Ovary (tissue), 9 donors: ENCODE results near the gene PPP1R1B. TPM values are rescaled to one million over a fixed set of nuclear protein-coding genes. Genes with fewer than 3 reads are reported as not detected.

Source experiments
- DNase-seq, 5 donors: peaks; one replicate each; pipeline ENCODE4 v3.0.0-alpha.2; 2019 to 2020
- H3K27ac ChIP-seq, 2 donors: fragments of 200-600 bp; one replicate each; pipeline versions ENCODE4 v1.5.1 to v1.8.0; 2019 to 2022
- H3K27me3 ChIP-seq: fragments of 200-600 bp; one replicate; pipeline ENCODE4 v1.8.0; 2022
- H3K36me3 ChIP-seq: fragments of 200-600 bp; sonication (generic); one replicate; pipeline ENCODE4 v1.5.1; 2019
- H3K4me1 ChIP-seq: one replicate; pipeline ENCODE4 v1.8.1; 2013; ENCODE audit warnings: mild to moderate bottlenecking, moderate library complexity; ENCODE audit not compliant: insufficient read depth
- H3K4me3 ChIP-seq: fragments of 200-600 bp; sonication (generic); one replicate; pipeline ENCODE4 v1.5.1; 2017
- H3K9me3 ChIP-seq, 2 donors: fragments of 200-600 bp in 1 of 2; sonication (generic) in 1 of 2; one replicate each; pipeline versions ENCODE4 v1.5.1 to v1.8.1; 2013 to 2019; ENCODE audit warnings: mild to moderate bottlenecking in 1 of 2, moderate library complexity in 1 of 2
- CTCF ChIP-seq, 3 donors: fragments of 450-650 bp in 2 of 3; fragments of 200-600 bp in 1 of 3; IDR thresholded peaks; one replicate each; pipeline versions ENCODE4 v1.5.1 to v1.8.0; 2016 to 2022; ENCODE audit warnings: antibody characterized with exemption in 3 of 3, mild to moderate bottlenecking in 1 of 3
- EP300 ChIP-seq: sonication (generic); formaldehyde crosslinking; IDR thresholded peaks from one replicate; pipeline ENCODE4 v1.6.1; 2017; ENCODE audit warnings: antibody characterized with exemption
- POLR2A ChIP-seq: fragments of 450-650 bp; IDR thresholded peaks from one replicate; pipeline ENCODE4 v1.6.1; 2017; ENCODE audit warnings: antibody characterized with exemption, mild to moderate bottlenecking, moderate library complexity
- WGBS, 3 donors: extraction: QIAGEN DNeasy Blood & Tissue Kit in 1 of 3; methylation state at CpG; one replicate each; pipeline versions ENCODE4 v1.1.5 to v1.1.7; 2013 to 2017; 5-methylcytosine and 5-hydroxymethylcytosine counted together
- intact Hi-C, 4 donors: fragments of 100-400 bp; cut with DNase I; formaldehyde crosslinking; loops; one replicate each; pipeline versions ENCODE4 v1.11.0 to v1.15.1; 2022 to 2023
- polyA plus RNA-seq, 2 donors: library from polyadenylated mRNA; stranded (reverse); fragments of 200-250 nt in 1 of 2; fragments of 350-450 nt in 1 of 2; fragmentation: Illumina TruSeq in 1 of 2; extraction: RNeasy Lipid Tissue Mini Kit (QIAGEN cat#74804) in 1 of 2; gene quantifications; one replicate each; pipeline ENCODE4 v1.2.3, GENCODE V29; 2013 to 2014
- total RNA-seq, 7 donors: library from RNA; depleted of rRNA in 2 of 7; stranded (reverse); fragments of >200 nt in 2 of 7; fragmentation: NEBNext Ultra II Directional in 3 of 7; extraction: Animal tissue kit (Norgen Biotek cat#: 25700) in 3 of 7; gene quantifications; one replicate each; pipeline versions ENCODE4 v1.1.0 to v1.2.4, GENCODE V29; 2016 to 2023
- donor health status: DM: no; HTN: no; CAD: no; lungs with moderate emphysema.
- donor health status: DM: no; HTN: no; CAD: no.
- donor health status: Bipolar disorder and iron deficiency.
- donor health status: DM: yes; HTN: yes; CAD: no.
- donor health status: DM: no; HTN: no; CAD: no.
- donor health status: DM: yes; HTN: yes; CAD: no.

Gene PPP1R1B
- total and polyA plus RNA-seq, 9 donors = 0.43 to 23.0 (median 10.1) TPM

GRCh38 chr17:39642291-39643074, 15.7 kb downstream of the PPP1R1B start:
- Histone ChIP-seq H3K27me3 (no peaks in the 10 kb centered on the region), H3K36me3 (no peaks in the 10 kb centered on the region), H3K27ac (no peak overlapping the region), H3K4me1 (peaks cover 14% of the 10 kb centered on the region), H3K4me3 (no peak overlapping the region), H3K9me3 (no peaks in the 10 kb centered on the region)
- TF ChIP-seq CTCF (IDR thresholded peaks at IDR 0.05) (no peak), POLR2A (no peak), EP300 (no peak)
- WGBS, 3 donors = 83 to 87% (median 87%) methylated on average over 9 of the region's 9 CpGs
- no peak for DNase-seq
- intact Hi-C loops = no loop called here

GRCh38 chr17:39643271-39643670, 16.5 kb downstream of the PPP1R1B start:
- intact Hi-C loops = no loop called here
- H3K4me1 ChIP-seq = peaks cover 10% of the 10 kb centered on the region
- WGBS, 3 donors = 77 to 90% (median 85%) methylated on average over 4 of the region's 4 CpGs
- H3K9me3 ChIP-seq = no peaks in the 10 kb centered on the region
- no peak for TF ChIP-seq EP300
- no peak for TF ChIP-seq CTCF (IDR thresholded peaks at IDR 0.05)
- TF ChIP-seq POLR2A = no peak
- H3K27me3 ChIP-seq = no peaks in the 10 kb centered on the region
- no peak overlapping the region for H3K27ac ChIP-seq
- DNase-seq = no peak
- no peaks in the 10 kb centered on the region for H3K36me3 ChIP-seq
- H3K4me3 ChIP-seq = no peak overlapping the region

GRCh38 chr17:39647256-39647655, 20.5 kb downstream of the PPP1R1B start:
- no peaks in the 10 kb centered on the region for H3K9me3 ChIP-seq
- no peak for DNase-seq
- no peaks in the 10 kb centered on the region for H3K4me1 ChIP-seq
- intact Hi-C loops = no loop called here
- TF ChIP-seq EP300 (no peak), POLR2A (no peak), CTCF (IDR thresholded peaks at IDR 0.05) (no peak)
- H3K27me3 ChIP-seq = no peaks in the 10 kb centered on the region
- 76 to 77% (median 76%) methylated on average over 5 of the region's 5 CpGs for WGBS, 3 donors
- no peak overlapping the region for H3K4me3 ChIP-seq
- no peaks in the 10 kb centered on the region for H3K36me3 ChIP-seq
- no peak overlapping the region for H3K27ac ChIP-seq

DNA sequence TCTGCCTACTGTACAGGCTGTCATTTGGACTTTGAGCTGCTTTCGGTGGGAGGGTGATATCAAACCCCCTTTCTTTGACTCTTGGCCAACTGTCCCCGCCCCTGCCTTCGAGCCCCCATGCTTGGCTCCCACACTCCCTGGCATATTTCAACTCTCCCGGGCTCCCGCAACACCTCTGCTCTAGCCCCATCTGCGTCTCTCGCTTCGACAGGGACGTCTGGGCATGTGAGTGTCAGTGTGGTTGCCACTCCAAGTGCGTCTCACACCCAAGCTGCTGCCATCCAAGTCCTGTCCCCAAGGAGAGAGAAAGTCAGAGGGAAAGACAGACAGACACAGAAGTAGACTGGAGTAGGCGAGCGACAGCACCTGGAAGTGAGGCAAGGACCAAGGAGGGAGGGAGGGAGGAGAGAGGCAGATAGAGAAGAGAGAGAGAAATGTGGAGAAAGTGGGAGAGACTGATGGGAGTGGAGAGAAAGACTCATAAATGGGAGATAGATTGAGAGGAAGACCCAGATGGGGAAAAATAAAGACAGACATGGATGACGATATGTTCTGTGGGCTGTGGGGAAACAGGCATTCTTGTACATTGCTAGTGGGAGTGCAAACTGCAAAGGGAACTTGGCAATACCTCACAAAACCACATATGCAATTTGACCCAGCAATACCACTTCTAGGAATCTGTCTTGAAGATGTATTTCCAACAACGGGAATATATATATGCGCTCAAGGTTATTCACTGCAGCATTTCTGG, 22.0 kb downstream of the PPP1R1B start:
- no peak overlapping the region for H3K27ac ChIP-seq
- no peak overlapping the region for H3K4me3 ChIP-seq
- TF ChIP-seq CTCF (IDR thresholded peaks at IDR 0.05) (no peak), EP300 (no peak), POLR2A (no peak)
- intact Hi-C loops = no loop called here
- H3K9me3 ChIP-seq = no peaks in the 10 kb centered on the region
- no peaks in the 10 kb centered on the region for H3K27me3 ChIP-seq
- H3K4me1 ChIP-seq = peaks cover 8% of the 10 kb centered on the region
- no peak for DNase-seq
- H3K36me3 ChIP-seq = no peaks in the 10 kb centered on the region
- WGBS, 3 donors = 76 to 78% (median 76%) methylated on average over 15 of the region's 15 CpGs
